Large intestine (tissue), 3 donors: ENCODE measurements around the gene MME. TPM values are rescaled to one million over a fixed set of nuclear protein-coding genes. Genes with fewer than 3 reads are reported as not detected.
"Not testable (repeated sequence)": the region's sequence is repeated elsewhere in the genome, so short reads cannot be mapped to it uniquely, and the experiment has no call there.

ENCODE experiments used
- DNase-seq, 2 donors: peaks; one replicate each; pipeline versions ENCODE4 v3.0.0 to v3.0.0-alpha.2; 2013
- H3K27ac ChIP-seq: one replicate; pipeline ENCODE4 v1.5.1; 2013; ENCODE audit warnings: low read length
- H3K27me3 ChIP-seq: 2 replicates; pipeline ENCODE4 v1.6.1; 2013; ENCODE audit warnings: low read length; ENCODE audit not compliant: control insufficient read depth, insufficient read depth
- H3K36me3 ChIP-seq: 2 replicates; pipeline ENCODE4 v1.6.1; 2013; ENCODE audit warnings: low read length; ENCODE audit not compliant: control insufficient read depth, insufficient read depth
- H3K4me1 ChIP-seq: one replicate; pipeline ENCODE4 v1.6.1; 2013; ENCODE audit warnings: low read length; ENCODE audit not compliant: control insufficient read depth, insufficient read depth
- H3K4me3 ChIP-seq: one replicate; pipeline ENCODE4 v1.5.1; 2013; ENCODE audit warnings: low read length
- H3K9me3 ChIP-seq: one replicate; pipeline ENCODE4 v1.6.1; 2013; ENCODE audit warnings: mild to moderate bottlenecking, low read depth, low read length, moderate library complexity; ENCODE audit not compliant: control insufficient read depth
- WGBS: methylation state at CpG from one replicate; pipeline ENCODE4 v1.1.5; 2013; ENCODE audit warnings: low lambda C conversion rate; ENCODE audit not compliant: insufficient coverage; 5-methylcytosine and 5-hydroxymethylcytosine counted together
- polyA plus RNA-seq: library from polyadenylated mRNA; unstranded; fragments of 120-200 nt; gene quantifications from one replicate; pipeline ENCODE4 v1.2.1, GENCODE V29; 2013

Gene MME
- polyA plus RNA-seq, 1 donor, result 307 TPM

- peak; percentile 90 to 94 for DNase-seq
- Histone ChIP-seq H3K27ac (peak overlapping the region; percentile 93), H3K4me3 (no peak overlapping the region), H3K4me1 (peaks cover 16% of the 10 kb centered on the region), H3K36me3 (peaks cover 7% of the 10 kb centered on the region), H3K9me3 (no peaks in the 10 kb centered on the region), H3K27me3 (no peaks in the 10 kb centered on the region)
- WGBS, result no CpG with 5 or more reads among the region's 4 CpGs
Measured at GRCh38 chr3:155131104-155131503, 51.0 kb downstream of the MME start.

- H3K36me3 ChIP-seq, H3K4me3 ChIP-seq, H3K9me3 ChIP-seq, H3K27me3 ChIP-seq, H3K27ac ChIP-seq, DNase-seq: not testable (repeated sequence)
- no CpG with 5 or more reads among the region's 1 CpG for WGBS
- peaks cover 28% of the 10 kb centered on the region for H3K4me1 ChIP-seq
Measured at GRCh38 chr3:155134311-155134710, 54.2 kb downstream of the MME start.

DNA sequence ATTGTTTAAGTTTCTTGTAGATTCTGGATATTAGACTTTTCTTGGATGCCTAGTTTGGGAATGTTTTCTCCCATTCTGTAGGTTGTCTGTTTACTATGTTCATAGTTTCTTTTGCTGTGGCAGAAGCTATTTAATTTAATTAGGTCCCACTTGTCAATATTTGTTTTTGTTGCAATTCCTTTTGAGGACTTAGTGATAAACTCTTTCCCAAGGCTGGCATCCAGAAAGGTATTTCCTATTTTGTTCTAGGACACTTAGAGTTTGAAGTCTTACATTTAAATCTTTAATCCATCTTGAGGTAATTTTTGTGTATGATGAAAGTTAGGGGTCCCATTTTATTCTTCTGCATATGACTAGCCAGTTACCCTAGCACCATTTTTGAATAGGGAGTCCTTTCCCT lies 54.9 kb downstream of the MME start:
- Histone ChIP-seq H3K4me1 (peaks cover 33% of the 10 kb centered on the region), H3K36me3 (no peaks in the 10 kb centered on the region), H3K27me3 (no peaks in the 10 kb centered on the region), H3K9me3 (no peaks in the 10 kb centered on the region), H3K27ac (no peak overlapping the region), H3K4me3 (no peak overlapping the region)
- DNase-seq, result no peak

GRCh38 chr3:155138677-155139076 lies 58.6 kb downstream of the MME start:
- peak; percentile 83 to 92 for DNase-seq
- no CpG with 5 or more reads among the region's 4 CpGs for WGBS
- no peak overlapping the region for H3K4me3 ChIP-seq
- no peaks in the 10 kb centered on the region for H3K9me3 ChIP-seq
- H3K27me3 ChIP-seq, result no peaks in the 10 kb centered on the region
- H3K4me1 ChIP-seq, result peaks cover 18% of the 10 kb centered on the region
- peak overlapping the region; percentile 87 for H3K27ac ChIP-seq
- H3K36me3 ChIP-seq, result peaks cover 6% of the 10 kb centered on the region

GRCh38 chr3:155147588-155147987 lies 67.5 kb downstream of the MME start:
- Histone ChIP-seq H3K9me3 (no peaks in the 10 kb centered on the region), H3K4me1 (peaks cover 23% of the 10 kb centered on the region), H3K27ac (peak overlapping the region; percentile 93), H3K27me3 (no peaks in the 10 kb centered on the region), H3K4me3 (no peak overlapping the region), H3K36me3 (peaks cover 7% of the 10 kb centered on the region)
- WGBS, result no CpG with 5 or more reads among the region's 1 CpG
- peak in 1 of 2 donors; percentile 55 for DNase-seq

- no peaks in the 10 kb centered on the region for H3K27me3 ChIP-seq
- H3K27ac ChIP-seq, result peak overlapping the region; percentile 93
Measured at GRCh38 chr3:155149494-155149893, 69.4 kb downstream of the MME start.

GRCh38 chr3:155153242-155154186 lies 73.4 kb downstream of the MME start:
- Histone ChIP-seq H3K27ac (no peak overlapping the region), H3K9me3 (no peaks in the 10 kb centered on the region), H3K27me3 (no peaks in the 10 kb centered on the region), H3K4me3 (no peak overlapping the region), H3K4me1 (peaks cover 17% of the 10 kb centered on the region), H3K36me3 (peaks cover 14% of the 10 kb centered on the region)
- 92% methylated on average over 4 of the region's 6 CpGs for WGBS
- no peak for DNase-seq

More at GRCh38 chr3:155149494-155149893, 69.4 kb downstream of the MME start:
- Histone ChIP-seq H3K9me3 (no peaks in the 10 kb centered on the region), H3K36me3 (peaks cover 6% of the 10 kb centered on the region), H3K4me1 (peaks cover 23% of the 10 kb centered on the region), H3K4me3 (no peak overlapping the region)
- peak; percentile 90 to 96 for DNase-seq
- 20% methylated on average over 1 of the region's 3 CpGs for WGBS

DNA sequence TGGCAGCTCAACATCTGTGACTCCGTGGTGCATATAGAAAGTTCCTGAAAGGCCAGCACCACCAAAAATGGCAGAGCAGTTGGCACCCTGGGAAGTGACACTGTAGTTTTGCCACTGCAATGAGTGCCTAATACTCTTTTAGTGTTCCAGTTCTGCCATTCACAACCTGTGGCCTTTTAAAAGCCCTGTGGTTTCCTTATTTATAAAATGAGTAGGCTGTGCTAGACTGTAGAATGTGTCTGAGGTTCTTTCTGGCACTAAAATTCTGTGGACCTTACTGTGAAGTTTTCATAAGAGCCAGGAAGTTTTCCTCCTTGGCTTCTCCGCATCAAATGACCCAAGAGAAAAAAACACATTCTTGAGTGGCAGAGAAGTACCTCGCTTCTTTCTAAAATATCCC lies 74.1 kb downstream of the MME start:
- peaks cover 14% of the 10 kb centered on the region for H3K36me3 ChIP-seq
- H3K9me3 ChIP-seq, result no peaks in the 10 kb centered on the region
- peaks cover 10% of the 10 kb centered on the region for H3K4me1 ChIP-seq
- no peak overlapping the region for H3K27ac ChIP-seq
- H3K27me3 ChIP-seq, result no peaks in the 10 kb centered on the region
- WGBS, result 100% methylated on average over 2 of the region's 3 CpGs
- no peak for DNase-seq
- H3K4me3 ChIP-seq, result no peak overlapping the region

DNA sequence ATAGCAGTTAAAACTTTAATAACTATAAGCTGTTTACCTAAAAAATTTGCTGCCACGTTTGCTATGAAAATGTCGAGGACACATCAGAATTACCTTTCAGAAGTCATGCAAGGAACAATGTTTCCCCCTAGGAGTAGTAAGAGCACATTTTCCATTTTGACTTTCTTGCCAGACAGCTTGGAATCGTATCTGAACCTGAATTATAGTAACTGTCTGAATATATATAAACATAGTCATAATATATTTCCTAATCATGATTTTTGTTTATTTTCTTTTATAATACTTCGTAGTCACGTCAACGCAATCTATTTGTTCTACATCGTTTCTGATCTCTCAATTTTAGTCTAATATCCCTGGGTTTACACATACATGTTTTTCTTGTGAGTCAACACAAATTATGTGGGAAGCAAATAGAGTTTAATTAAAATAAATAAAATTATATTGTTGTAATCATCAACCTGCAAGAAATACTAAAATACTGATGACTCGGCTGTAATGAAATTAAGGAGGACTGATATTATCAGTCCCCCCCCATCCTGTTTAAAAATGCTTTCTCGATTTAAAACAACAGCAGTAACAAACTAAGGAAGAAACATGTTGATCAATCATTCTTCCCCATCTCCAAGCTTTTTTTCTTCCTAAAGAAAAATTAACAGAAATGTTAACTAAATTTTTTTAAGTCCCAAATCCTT lies 78.4 kb downstream of the MME start:
- peaks cover 19% of the 10 kb centered on the region for H3K4me1 ChIP-seq
- H3K9me3 ChIP-seq, result no peaks in the 10 kb centered on the region
- WGBS, result 91% methylated on average over 9 of the region's 9 CpGs
- no peaks in the 10 kb centered on the region for H3K27me3 ChIP-seq
- DNase-seq, result no peak
- peaks cover 7% of the 10 kb centered on the region for H3K36me3 ChIP-seq
- H3K27ac ChIP-seq, result peak overlapping the region; percentile 66
- no peak overlapping the region for H3K4me3 ChIP-seq

- no peaks in the 10 kb centered on the region for H3K9me3 ChIP-seq
- H3K4me3 ChIP-seq, result no peak overlapping the region
- peak overlapping the region; percentile 66 for H3K27ac ChIP-seq
- peaks cover 19% of the 10 kb centered on the region for H3K4me1 ChIP-seq
- H3K36me3 ChIP-seq, result peaks cover 7% of the 10 kb centered on the region
- peak; percentile 51 to 79 for DNase-seq
- WGBS, result 67% methylated on average over 1 of the region's 2 CpGs
- no peaks in the 10 kb centered on the region for H3K27me3 ChIP-seq
Measured at GRCh38 chr3:155159301-155159700, 79.2 kb downstream of the MME start.
